HepG2 (cell line): ENCODE measurements around the gene IKZF4. TPM values are rescaled to one million over a fixed set of nuclear protein-coding genes. Genes with fewer than 3 reads are reported as not detected.

Source experiments
- AGO2 ChIP-seq: fragments of 200-400 bp; formaldehyde crosslinking; optimal IDR thresholded peaks from 2 replicates; pipeline ENCODE3; 2017; ENCODE audit warnings: mild to moderate bottlenecking, low read depth, low read length, moderate library complexity
- AHR ChIP-seq: IDR thresholded peaks from 2 replicates; pipeline ENCODE4 v1.6.1; 2018; ENCODE audit warnings: missing genetic modification reagents, missing compliant biosample characterization
- FOSL1 ChIP-seq: sonication (generic); formaldehyde crosslinking; IDR thresholded peaks from 2 replicates; pipeline ENCODE4 v1.9.0; 2021; ENCODE audit warnings: missing genetic modification reagents, borderline replicate concordance
- GFI1 ChIP-seq: sonication (generic); formaldehyde crosslinking; IDR thresholded peaks from 2 replicates; pipeline ENCODE4 v1.5.0; 2020; ENCODE audit warnings: missing genetic modification reagents, mild to moderate bottlenecking, borderline replicate concordance
- GTF3A ChIP-seq: sonication (generic); formaldehyde crosslinking; conservative IDR thresholded peaks from 2 replicates; pipeline ENCODE4 v1.4.0; 2020; ENCODE audit warnings: mild to moderate bottlenecking, missing genetic modification reagents
- GZF1 ChIP-seq: sonication (generic); formaldehyde crosslinking; IDR thresholded peaks from 2 replicates; pipeline ENCODE4 v1.5.1; 2020; ENCODE audit warnings: mild to moderate bottlenecking, missing genetic modification reagents
- KDM5B ChIP-seq: sonication (generic); formaldehyde crosslinking; IDR thresholded peaks from 2 replicates; pipeline ENCODE4 v1.4.0; 2020; ENCODE audit warnings: missing genetic modification reagents, mild to moderate bottlenecking, borderline replicate concordance
- NFYB ChIP-seq: sonication (generic); formaldehyde crosslinking; IDR thresholded peaks from 2 replicates; pipeline ENCODE4 v1.4.0; 2020; ENCODE audit warnings: missing genetic modification reagents
- PHF21A ChIP-seq: sonication (generic); formaldehyde crosslinking; IDR thresholded peaks from 2 replicates; pipeline ENCODE4 v1.5.0; 2020; ENCODE audit warnings: mild to moderate bottlenecking, missing genetic modification reagents
- RARA ChIP-seq: IDR thresholded peaks from 2 replicates; pipeline ENCODE4 v1.6.1; 2016; ENCODE audit warnings: missing genetic modification reagents, missing compliant biosample characterization
- RFX1 ChIP-seq: fragments of 450-650 bp; IDR thresholded peaks from 2 replicates; pipeline ENCODE4 v1.6.1; 2017
- SAP130 ChIP-seq: IDR thresholded peaks from 2 replicates; pipeline ENCODE4 v1.6.1; 2016; ENCODE audit warnings: low read depth
- SNAPC2 ChIP-seq: sonication (generic); formaldehyde crosslinking; IDR thresholded peaks from 2 replicates; pipeline ENCODE4 v1.8.1; 2022; ENCODE audit warnings: mild to moderate bottlenecking, missing genetic modification reagents
- TBX3 ChIP-seq: fragments of 450-650 bp; IDR thresholded peaks from 2 replicates; pipeline ENCODE4 v1.6.1; 2017; ENCODE audit warnings: antibody characterized with exemption, mild to moderate bottlenecking, inconsistent platforms, borderline replicate concordance
- TEAD2 ChIP-seq: sonication (generic); formaldehyde crosslinking; IDR thresholded peaks from 2 replicates; pipeline ENCODE4 v1.9.0; 2021; ENCODE audit warnings: missing genetic modification reagents
- ZFX ChIP-seq: sonication (generic); formaldehyde crosslinking; IDR thresholded peaks from 2 replicates; pipeline ENCODE4 v1.4.0; 2020; ENCODE audit warnings: mild to moderate bottlenecking, low read depth, missing genetic modification reagents, moderate library complexity
- ZNF781 ChIP-seq: sonication (generic); formaldehyde crosslinking; IDR thresholded peaks from 2 replicates; pipeline ENCODE4 v1.5.1; 2020; ENCODE audit warnings: borderline replicate concordance, mild to moderate bottlenecking, missing genetic modification reagents; ENCODE audit errors: not compliant biosample characterization
- polyA plus RNA-seq, 8 experiments: library from polyadenylated mRNA; depleted of rRNA in 3 of 8; stranded (reverse) in 7 of 8; unstranded in 1 of 8; fragments of >200 nt; fragmentation: Illumina TruSeq in 4 of 8; extraction: Trizol in 4 of 8; gene quantifications; 2 replicates each; pipeline versions ENCODE4 v1.2.1 to v1.2.3, GENCODE V29; 2011 to 2016; ENCODE audit warnings: low read depth in 4 of 8, missing spikeins in 1 of 8, mixed read lengths in 1 of 8; ENCODE audit not compliant: insufficient read depth in 1 of 8
- total RNA-seq, 5 experiments: library from RNA; depleted of rRNA; stranded (reverse); fragments of >200 nt; fragmentation: Illumina TruSeq; extraction: Trizol; gene quantifications; 2 replicates each; pipeline ENCODE4 v1.2.3, GENCODE V29; 2016; ENCODE audit warnings: low read depth in 1 of 5
- TF ChIP-seq, protein P1 (sequence below): IDR thresholded peaks from 2 replicates; pipeline ENCODE4 v1.6.1; 2016; ENCODE audit warnings: missing biosample characterization, missing genetic modification reagents, low read depth
- TF ChIP-seq, protein P2 (sequence below): sonication (generic); formaldehyde crosslinking; IDR thresholded peaks from 2 replicates; pipeline ENCODE4 v1.5.0; 2020; ENCODE audit warnings: missing genetic modification reagents
- TF ChIP-seq, protein P3 (sequence below): sonication (generic); formaldehyde crosslinking; IDR thresholded peaks from 2 replicates; pipeline ENCODE4 v1.4.0; 2020; ENCODE audit warnings: missing genetic modification reagents
- TF ChIP-seq, protein P4 (sequence below): sonication (generic); formaldehyde crosslinking; IDR thresholded peaks from 2 replicates; pipeline ENCODE4 v1.9.0; 2021; ENCODE audit warnings: missing genetic modification reagents, borderline replicate concordance

IKZF4 gene
- total and polyA plus RNA-seq, 2 of the 13 experiments (the other 11 are each of a cell fraction or from before 2014, with no cell fraction given) = 0.58 to 2.2 TPM

DNA sequence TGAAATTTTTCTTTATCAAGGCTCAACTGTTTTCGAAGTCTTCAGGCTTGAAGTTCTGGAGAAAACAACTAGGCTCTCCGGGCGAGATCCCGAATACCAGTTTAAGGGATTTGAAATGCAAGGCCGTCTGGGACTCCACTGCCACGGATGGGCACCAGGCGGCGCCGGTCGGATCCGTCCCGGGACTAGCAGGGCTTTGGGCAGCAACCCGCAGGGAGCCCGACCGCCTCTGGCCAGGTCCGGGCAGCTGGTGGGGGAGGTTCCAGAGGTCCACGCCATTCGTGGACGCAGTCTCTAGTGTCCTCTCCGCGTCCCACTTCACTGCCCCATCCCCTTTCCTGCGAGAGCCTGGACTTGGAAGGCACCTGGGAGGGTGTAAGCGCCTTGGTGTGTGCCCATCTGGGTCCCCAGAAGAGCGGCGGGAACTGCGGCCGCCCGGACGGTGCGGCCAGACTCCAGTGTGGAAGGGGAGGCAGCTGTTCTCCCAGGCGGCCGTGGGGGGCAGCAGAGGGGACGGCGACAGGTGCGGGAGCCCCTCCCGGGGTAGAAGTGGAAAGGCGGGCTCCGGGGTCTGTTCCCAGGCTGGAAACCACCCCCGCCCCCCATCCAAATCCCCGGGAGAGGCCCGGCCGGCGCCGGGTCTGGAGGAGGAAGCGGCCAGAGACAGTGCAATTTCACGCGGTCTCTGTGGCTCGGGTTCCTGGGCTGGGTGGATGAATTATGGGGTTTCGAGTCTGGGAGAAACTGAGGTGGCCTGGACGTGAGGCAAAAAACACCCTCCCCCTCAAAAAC is 58.3 kb downstream of the IKZF4 start (continued):
- peak; percentile 38; the same call in 1 of the 2 replicates for TF ChIP-seq ZFX
- TF ChIP-seq SAP130 = peak; percentile 72
- TF ChIP-seq GFI1 (CRISPR knock-in tag) = peak; percentile 36; the same call in 1 of the 2 replicates
- TF ChIP-seq FOSL1 (CRISPR knock-in tag) = no peak
- TF ChIP-seq PHF21A (CRISPR knock-in tag) = peak; percentile 41
- no peak for TF ChIP-seq SNAPC2 (CRISPR knock-in tag)
- peak; percentile 69 for TF ChIP-seq ZNF781 (CRISPR knock-in tag)
- TF ChIP-seq, protein P1, sequence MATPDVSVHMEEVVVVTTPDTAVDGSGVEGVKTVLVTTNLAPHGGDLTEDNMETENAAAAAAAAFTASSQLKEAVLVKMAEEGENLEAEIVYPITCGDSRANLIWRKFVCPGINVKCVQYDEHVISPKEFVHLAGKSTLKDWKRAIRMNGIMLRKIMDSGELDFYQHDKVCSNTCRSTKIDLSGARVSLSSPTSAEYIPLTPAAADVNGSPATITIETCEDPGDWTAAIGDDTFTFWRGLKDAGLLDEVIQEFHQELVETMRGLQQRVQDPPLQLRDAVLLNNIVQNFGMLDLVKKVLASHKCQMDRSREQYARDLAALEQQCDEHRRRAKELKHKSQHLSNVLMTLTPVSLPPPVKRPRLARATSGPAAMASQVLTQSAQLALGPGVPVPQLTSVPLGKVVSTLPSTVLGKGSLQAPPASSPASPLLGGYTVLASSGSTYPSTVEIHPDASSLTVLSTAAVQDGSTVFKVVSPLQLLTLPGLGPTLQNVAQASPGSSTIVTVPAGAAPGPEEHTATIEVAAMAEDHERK (CRISPR knock-in tag) = no peak
- TF ChIP-seq, protein P2, sequence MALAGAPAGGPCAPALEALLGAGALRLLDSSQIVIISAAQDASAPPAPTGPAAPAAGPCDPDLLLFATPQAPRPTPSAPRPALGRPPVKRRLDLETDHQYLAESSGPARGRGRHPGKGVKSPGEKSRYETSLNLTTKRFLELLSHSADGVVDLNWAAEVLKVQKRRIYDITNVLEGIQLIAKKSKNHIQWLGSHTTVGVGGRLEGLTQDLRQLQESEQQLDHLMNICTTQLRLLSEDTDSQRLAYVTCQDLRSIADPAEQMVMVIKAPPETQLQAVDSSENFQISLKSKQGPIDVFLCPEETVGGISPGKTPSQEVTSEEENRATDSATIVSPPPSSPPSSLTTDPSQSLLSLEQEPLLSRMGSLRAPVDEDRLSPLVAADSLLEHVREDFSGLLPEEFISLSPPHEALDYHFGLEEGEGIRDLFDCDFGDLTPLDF (CRISPR knock-in tag) = peak; percentile 79
- no peak for TF ChIP-seq RFX1
- no peak; the same call in 1 of the 2 replicates for TF ChIP-seq KDM5B (CRISPR knock-in tag)
- TF ChIP-seq, protein P3, sequence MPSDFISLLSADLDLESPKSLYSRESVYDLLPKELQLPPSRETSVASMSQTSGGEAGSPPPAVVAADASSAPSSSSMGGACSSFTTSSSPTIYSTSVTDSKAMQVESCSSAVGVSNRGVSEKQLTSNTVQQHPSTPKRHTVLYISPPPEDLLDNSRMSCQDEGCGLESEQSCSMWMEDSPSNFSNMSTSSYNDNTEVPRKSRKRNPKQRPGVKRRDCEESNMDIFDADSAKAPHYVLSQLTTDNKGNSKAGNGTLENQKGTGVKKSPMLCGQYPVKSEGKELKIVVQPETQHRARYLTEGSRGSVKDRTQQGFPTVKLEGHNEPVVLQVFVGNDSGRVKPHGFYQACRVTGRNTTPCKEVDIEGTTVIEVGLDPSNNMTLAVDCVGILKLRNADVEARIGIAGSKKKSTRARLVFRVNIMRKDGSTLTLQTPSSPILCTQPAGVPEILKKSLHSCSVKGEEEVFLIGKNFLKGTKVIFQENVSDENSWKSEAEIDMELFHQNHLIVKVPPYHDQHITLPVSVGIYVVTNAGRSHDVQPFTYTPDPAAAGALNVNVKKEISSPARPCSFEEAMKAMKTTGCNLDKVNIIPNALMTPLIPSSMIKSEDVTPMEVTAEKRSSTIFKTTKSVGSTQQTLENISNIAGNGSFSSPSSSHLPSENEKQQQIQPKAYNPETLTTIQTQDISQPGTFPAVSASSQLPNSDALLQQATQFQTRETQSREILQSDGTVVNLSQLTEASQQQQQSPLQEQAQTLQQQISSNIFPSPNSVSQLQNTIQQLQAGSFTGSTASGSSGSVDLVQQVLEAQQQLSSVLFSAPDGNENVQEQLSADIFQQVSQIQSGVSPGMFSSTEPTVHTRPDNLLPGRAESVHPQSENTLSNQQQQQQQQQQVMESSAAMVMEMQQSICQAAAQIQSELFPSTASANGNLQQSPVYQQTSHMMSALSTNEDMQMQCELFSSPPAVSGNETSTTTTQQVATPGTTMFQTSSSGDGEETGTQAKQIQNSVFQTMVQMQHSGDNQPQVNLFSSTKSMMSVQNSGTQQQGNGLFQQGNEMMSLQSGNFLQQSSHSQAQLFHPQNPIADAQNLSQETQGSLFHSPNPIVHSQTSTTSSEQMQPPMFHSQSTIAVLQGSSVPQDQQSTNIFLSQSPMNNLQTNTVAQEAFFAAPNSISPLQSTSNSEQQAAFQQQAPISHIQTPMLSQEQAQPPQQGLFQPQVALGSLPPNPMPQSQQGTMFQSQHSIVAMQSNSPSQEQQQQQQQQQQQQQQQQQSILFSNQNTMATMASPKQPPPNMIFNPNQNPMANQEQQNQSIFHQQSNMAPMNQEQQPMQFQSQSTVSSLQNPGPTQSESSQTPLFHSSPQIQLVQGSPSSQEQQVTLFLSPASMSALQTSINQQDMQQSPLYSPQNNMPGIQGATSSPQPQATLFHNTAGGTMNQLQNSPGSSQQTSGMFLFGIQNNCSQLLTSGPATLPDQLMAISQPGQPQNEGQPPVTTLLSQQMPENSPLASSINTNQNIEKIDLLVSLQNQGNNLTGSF = 0 out of 2 replicates have a peak, but pooled peaks have one; percentile 17
- TF ChIP-seq, protein P4, sequence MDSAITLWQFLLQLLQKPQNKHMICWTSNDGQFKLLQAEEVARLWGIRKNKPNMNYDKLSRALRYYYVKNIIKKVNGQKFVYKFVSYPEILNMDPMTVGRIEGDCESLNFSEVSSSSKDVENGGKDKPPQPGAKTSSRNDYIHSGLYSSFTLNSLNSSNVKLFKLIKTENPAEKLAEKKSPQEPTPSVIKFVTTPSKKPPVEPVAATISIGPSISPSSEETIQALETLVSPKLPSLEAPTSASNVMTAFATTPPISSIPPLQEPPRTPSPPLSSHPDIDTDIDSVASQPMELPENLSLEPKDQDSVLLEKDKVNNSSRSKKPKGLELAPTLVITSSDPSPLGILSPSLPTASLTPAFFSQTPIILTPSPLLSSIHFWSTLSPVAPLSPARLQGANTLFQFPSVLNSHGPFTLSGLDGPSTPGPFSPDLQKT (CRISPR knock-in tag) = no peak
- TF ChIP-seq RARA (CRISPR knock-in tag) = 0 out of 2 replicates have a peak, but pooled peaks have one; percentile 11
- TF ChIP-seq TEAD2 = no peak
- TF ChIP-seq TBX3 = no peak
- TF ChIP-seq AGO2 = peak; percentile 63
- TF ChIP-seq GTF3A (CRISPR knock-in tag) = 0 out of 2 replicates have a peak, but pooled peaks have one; percentile 6
- peak; percentile 72; the same call in 1 of the 2 replicates for TF ChIP-seq AHR (CRISPR knock-in tag)
- no peak for TF ChIP-seq GZF1 (CRISPR knock-in tag)
- no peak for TF ChIP-seq NFYB (CRISPR knock-in tag)
